Endothelial cell of umbilical vein (primary cell): Measurements from ENCODE around the gene INTS1. TPM values are rescaled to one million over a fixed set of nuclear protein-coding genes. Genes with fewer than 3 reads are reported as not detected.

ENCODE experiments used
- BruUV-seq: library from RNA; stranded (reverse); fragments of 400-500 nt; replicated peaks from 2 replicates; lab custom pipeline; 2021; lab: Mats Ljungman, UMichigan
- CTCF ChIA-PET: fragments of 300-600, 350-600 bp; sonication (Branson Sonifier 250); formaldehyde crosslinking; loops from one replicate; lab custom pipeline; 2021; ENCODE audit warnings: antibody characterized with exemption, inconsistent platforms; lab: Charles Lee
- POLR2A ChIA-PET: fragments of 300-600, 350-600 bp; sonication (Branson Sonifier 250); formaldehyde crosslinking; loops from one replicate; lab custom pipeline; 2021; ENCODE audit warnings: antibody characterized with exemption, inconsistent platforms; lab: Charles Lee
- DNase-seq: peaks from one replicate; pipeline ENCODE4 v3.0.0-alpha.2; 2011; ENCODE audit warnings: low read depth, low spot score
- FAIRE-seq: peaks from 2 replicates; lab custom pipeline; 2011; peaks lifted over from hg19 to GRCh38; lab: Jason Lieb, UNC
- H2AFZ ChIP-seq: 2 replicates; pipeline ENCODE4 v1.6.0; 2012; ENCODE audit warnings: low read depth, low read length, control low read depth, inconsistent platforms
- H3K27ac ChIP-seq: 2 replicates; pipeline ENCODE4 v1.5.1; 2011; ENCODE audit warnings: low read depth, mild to moderate bottlenecking, control low read depth, low read length, moderate library complexity; ENCODE audit not compliant: insufficient read depth
- H3K27me3 ChIP-seq, 2 experiments: 2 replicates each; pipeline versions ENCODE4 v1.6.0 to v1.6.1; 2011; ENCODE audit warnings: low read length in 2 of 2, mixed read lengths in 1 of 2; ENCODE audit not compliant: control insufficient read depth in 2 of 2, insufficient read depth in 2 of 2
- H3K36me3 ChIP-seq, 2 experiments: 2 replicates in 1 of 2; 3 replicates in 1 of 2; pipeline ENCODE4 v1.5.1; 2011; ENCODE audit warnings: low read length in 2 of 2, mild to moderate bottlenecking in 1 of 2, moderate library complexity in 1 of 2; ENCODE audit not compliant: control insufficient read depth in 2 of 2, insufficient read depth in 2 of 2; ENCODE audit errors: extremely low read depth in 1 of 2
- H3K4me1 ChIP-seq: 3 replicates; pipeline ENCODE4 v1.5.1; 2011; ENCODE audit warnings: mild to moderate bottlenecking, low read length; ENCODE audit not compliant: control insufficient read depth, insufficient read depth; ENCODE audit errors: extremely low read depth
- H3K4me2 ChIP-seq: 2 replicates; pipeline ENCODE4 v1.6.1; 2011; ENCODE audit warnings: low read length, control low read depth, mixed read lengths; ENCODE audit not compliant: insufficient read depth
- H3K4me3 ChIP-seq, 3 experiments: fragments of 200-600 bp in 1 of 3; sonication (generic), shearing (Covaris generic) in 1 of 3; replicated peaks in 1 of 3; 2 replicates each; pipeline ENCODE4 v1.5.1; 2011 to 2016; ENCODE audit warnings: control low read depth in 3 of 3, low read length in 3 of 3, mild to moderate bottlenecking in 2 of 3, inconsistent platforms in 1 of 3, low read depth in 1 of 3, moderate library complexity in 1 of 3; ENCODE audit not compliant: insufficient read depth in 1 of 3
- H3K79me2 ChIP-seq: 2 replicates; pipeline ENCODE4 v1.6.0; 2012; ENCODE audit warnings: low read length, inconsistent platforms; ENCODE audit not compliant: control insufficient read depth, insufficient read depth
- H3K9ac ChIP-seq: replicated peaks from 2 replicates; pipeline ENCODE3; 2011; ENCODE audit warnings: low read length, control low read depth; ENCODE audit not compliant: insufficient read depth; ENCODE audit errors: extremely low read depth
- H3K9me1 ChIP-seq: replicated peaks from 3 replicates; pipeline ENCODE4 v1.6.0; 2011; ENCODE audit warnings: mild to moderate bottlenecking, low read length; ENCODE audit not compliant: control insufficient read depth, insufficient read depth; ENCODE audit errors: extremely low read depth
- H3K9me3 ChIP-seq: replicated peaks from 2 replicates; pipeline ENCODE4 v1.5.1; 2012; ENCODE audit warnings: low read length, inconsistent platforms; ENCODE audit not compliant: control insufficient read depth, insufficient read depth
- H4K20me1 ChIP-seq: replicated peaks from 2 replicates; pipeline ENCODE3; 2011; ENCODE audit warnings: mild to moderate bottlenecking, low read length; ENCODE audit not compliant: control insufficient read depth, insufficient read depth; ENCODE audit errors: extremely low read depth
- CTCF ChIP-seq, 2 donors: IDR thresholded peaks; 1 replicate in 1 of 2; 2 replicates in 1 of 2; pipeline ENCODE4 v1.5.1; 2011; ENCODE audit warnings: low read length in 2 of 2, mild to moderate bottlenecking in 2 of 2, moderate library complexity in 2 of 2, control low read depth in 1 of 2, inconsistent platforms in 1 of 2, low read depth in 1 of 2; ENCODE audit not compliant: insufficient read depth in 1 of 2; ENCODE audit errors: extremely low read depth in 1 of 2
- EZH2 ChIP-seq: IDR thresholded peaks from 2 replicates; pipeline ENCODE4 v1.6.1; 2012; ENCODE audit warnings: borderline replicate concordance, low read depth, mild to moderate bottlenecking, moderate library complexity, low read length, inconsistent platforms; ENCODE audit not compliant: severe bottlenecking
- FOS ChIP-seq: IDR thresholded peaks from 2 replicates; pipeline ENCODE4 v1.6.1; 2011; ENCODE audit warnings: mild to moderate bottlenecking, low read length, moderate library complexity, borderline replicate concordance; ENCODE audit not compliant: insufficient read depth
- GATA2 ChIP-seq: IDR thresholded peaks from 2 replicates; pipeline ENCODE4 v1.7.0; 2011; ENCODE audit warnings: low read depth, mild to moderate bottlenecking, moderate library complexity, mixed read lengths, low read length; ENCODE audit not compliant: insufficient read length, insufficient read depth
- JUN ChIP-seq: IDR thresholded peaks from 2 replicates; pipeline ENCODE4 v1.6.1; 2011; ENCODE audit warnings: borderline replicate concordance, low read depth; ENCODE audit not compliant: insufficient read length, insufficient read depth
- MYC ChIP-seq: IDR thresholded peaks from one replicate; pipeline ENCODE4 v1.6.1; 2011; ENCODE audit warnings: mild to moderate bottlenecking, low read depth, low read length
- POLR2A ChIP-seq: IDR thresholded peaks from 2 replicates; pipeline ENCODE4 v1.6.1; 2012; ENCODE audit warnings: low read depth, mild to moderate bottlenecking, control low read depth, low read length
- POLR2AphosphoS5 ChIP-seq: IDR thresholded peaks from 2 replicates; pipeline ENCODE4 v1.6.1; 2012; ENCODE audit warnings: low read depth, mild to moderate bottlenecking, control low read depth, low read length, moderate library complexity; ENCODE audit not compliant: insufficient read depth
- dilution Hi-C: fragments of 300-500 bp; cut with MboI; formaldehyde crosslinking; loops from one replicate; pipeline ENCODE4 v1.15.0; 2019; ENCODE audit warnings: low sequenced_read_pairs; ENCODE audit not compliant: extremely low pct_ligation_motif_present
- intact Hi-C: fragments of 100-400 bp; cut with micrococcal nuclease; formaldehyde crosslinking; loops from one replicate; pipeline ENCODE4 v1.10.0; 2022
- polyA plus RNA-seq, 4 experiments: library from polyadenylated mRNA; depleted of rRNA in 3 of 4; stranded (reverse) in 3 of 4; unstranded in 1 of 4; fragments of >200 nt; gene quantifications; 2 replicates each; pipeline versions ENCODE4 v1.2.1 to v1.2.3, GENCODE V29; 2011 to 2012; ENCODE audit warnings: missing spikeins in 1 of 4
- total RNA-seq: library from RNA; stranded (reverse); gene quantifications from 2 replicates; pipeline ENCODE4 v1.2.3, GENCODE V29; 2021

INTS1 gene
- total and polyA plus RNA-seq, 2 donors (not counting 3 experiments of a cell fraction or from before 2014, with no cell fraction given), result 57.8 to 116 TPM

DNA sequence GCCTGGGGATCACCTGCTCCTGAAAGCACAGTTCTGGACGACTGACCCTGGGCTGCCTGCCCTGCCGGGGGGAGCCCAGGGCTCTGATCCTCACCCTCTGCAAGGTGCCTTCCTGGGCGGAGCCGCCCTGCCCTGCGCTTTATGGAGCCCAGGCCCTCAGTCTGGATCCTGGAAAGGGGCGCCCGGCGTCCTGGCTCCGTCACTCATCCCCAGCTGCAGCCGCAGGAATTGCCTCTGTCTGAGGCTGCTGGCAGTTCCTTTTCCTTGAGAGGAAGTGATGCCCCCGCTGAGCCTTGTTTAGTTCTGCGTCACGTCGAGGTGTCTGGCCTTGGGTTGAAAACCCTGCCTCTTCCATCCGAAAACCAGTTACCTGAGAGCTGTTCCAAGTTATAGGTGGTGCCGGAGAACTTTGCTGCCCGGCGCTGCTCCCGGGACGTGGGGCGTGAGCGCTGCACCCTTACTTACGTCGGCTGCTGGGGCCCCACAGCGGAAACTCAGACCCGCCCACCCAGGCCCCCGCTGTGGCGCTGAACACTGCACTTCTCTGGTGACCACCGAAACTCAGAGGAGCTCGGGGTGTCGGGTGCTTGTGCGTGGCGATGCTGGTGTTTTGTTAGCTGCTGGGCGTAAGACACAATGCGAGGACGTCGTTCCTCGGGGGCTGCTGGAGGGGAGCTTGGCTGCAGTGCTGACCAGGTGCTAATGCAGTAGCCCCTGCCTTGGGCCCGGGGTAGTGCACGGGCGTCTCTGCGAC is 31.7 kb upstream of the INTS1 start:
- Histone ChIP-seq H3K4me3 (no peak overlapping the region), H3K27me3 (no peaks in the 10 kb centered on the region), H4K20me1 (no peaks in the 10 kb centered on the region), H3K9me3 (no peaks in the 10 kb centered on the region), H2AFZ (no peak overlapping the region), H3K4me2 (no peak overlapping the region), H3K79me2 (peaks cover 52% of the 10 kb centered on the region), H3K4me1 (peaks cover 59% of the 10 kb centered on the region), H3K36me3 (peaks cover 6 to 12% of the 10 kb centered on the region in 2 experiments), H3K9me1 (no peaks in the 10 kb centered on the region), H3K9ac (peak overlapping the region; percentile 98), H3K27ac (peak overlapping the region; percentile 97)
- DNase-seq (peak; percentile 56), FAIRE-seq (no peak)
- TF ChIP-seq EZH2 (no peak), FOS (peak; percentile 36)
- ChIA-PET POLR2A (no interaction called here), CTCF (interaction anchor here (0.6 to 1.3 kb wide), 3 partner anchors 13 to 27 kb away, joined by 3 to 4 read pairs (median 3); no protein-coding TSS in a partner anchor)
- intact Hi-C loops (no loop called here), dilution Hi-C loops (no loop called here)
- no TSS peak for BruUV-seq

DNA sequence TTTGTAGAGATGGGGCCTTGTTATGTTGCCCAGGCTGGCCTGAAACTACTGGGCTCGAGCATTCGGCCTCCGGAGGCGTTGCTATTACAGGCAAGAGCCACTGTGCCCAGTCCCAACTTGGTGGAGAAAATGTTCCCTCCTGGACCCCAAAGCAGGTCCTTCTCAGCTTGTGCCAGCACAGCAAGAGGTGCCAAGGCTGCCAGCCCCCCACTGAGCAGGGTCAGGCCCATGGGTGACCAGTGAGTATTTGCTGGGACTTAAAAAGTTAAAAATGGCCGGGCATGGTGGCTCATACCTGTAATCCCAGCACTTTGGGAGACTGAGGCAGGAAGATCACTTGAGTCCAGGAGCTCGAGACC is 30.9 kb upstream of the INTS1 start:
- peak overlapping the region; percentile 97 for H3K27ac ChIP-seq
- intact Hi-C loops, result no loop called here
- H3K79me2 ChIP-seq, result peaks cover 52% of the 10 kb centered on the region
- dilution Hi-C loops, result no loop called here
- no peaks in the 10 kb centered on the region for H3K9me3 ChIP-seq
- H2AFZ ChIP-seq, result no peak overlapping the region
- H3K9me1 ChIP-seq, result no peaks in the 10 kb centered on the region
- TF ChIP-seq POLR2A, result no peak
- TF ChIP-seq POLR2AphosphoS5, result no peak
- TF ChIP-seq EZH2, result no peak
- no peak for TF ChIP-seq JUN
- TF ChIP-seq GATA2, result no peak
- no peak for TF ChIP-seq CTCF (IDR thresholded peaks at IDR 0.05; ENCODE audit: extremely low read depth in 1 of 2, insufficient read depth in 1 of 2, low read depth in 1 of 2, low read length in 2 of 2)
- TF ChIP-seq MYC, result no peak
- H3K9ac ChIP-seq, result peak overlapping the region; percentile 20
- BruUV-seq, result no TSS peak
- H3K4me2 ChIP-seq, result no peak overlapping the region
- POLR2A ChIA-PET, result no interaction called here
- no peaks in the 10 kb centered on the region for H3K27me3 ChIP-seq
- CTCF ChIA-PET, result interaction anchor here (1.3 kb wide), 1 partner anchor 23 kb away, joined by 3 read pairs; no protein-coding TSS in a partner anchor
- H3K4me1 ChIP-seq, result peaks cover 59% of the 10 kb centered on the region
- H4K20me1 ChIP-seq, result no peaks in the 10 kb centered on the region
- FAIRE-seq (no peak), DNase-seq (no peak)
- peaks cover 6 to 9% of the 10 kb centered on the region in 2 experiments for H3K36me3 ChIP-seq
- H3K4me3 ChIP-seq, result no peak overlapping the region
